ENCODE results near the gene SLC7A14.
"Not testable (repeated sequence)": the region's sequence is repeated elsewhere in the genome, so short reads cannot be mapped to it uniquely, and the experiment has no call there.

The SLC7A14 gene

DNA sequence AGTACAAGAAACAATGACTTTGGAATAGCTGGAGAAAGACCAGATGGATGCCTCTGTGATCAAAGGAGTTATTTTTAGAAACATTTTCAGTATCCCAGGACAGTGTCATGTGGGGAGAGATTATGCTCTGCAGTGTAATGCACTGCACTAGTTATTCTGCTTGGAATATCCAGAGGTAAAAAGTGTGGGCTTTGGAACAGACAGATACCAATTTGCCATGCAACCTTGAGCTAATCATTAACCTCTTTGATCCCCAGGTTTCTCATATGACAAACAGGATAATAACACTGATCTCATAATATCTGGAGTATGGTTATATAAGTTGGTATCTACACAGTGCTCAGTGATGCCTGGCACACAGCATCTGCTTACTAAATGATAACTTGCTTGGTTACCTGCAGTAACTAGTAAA lies 12.2 kb upstream of the SLC7A14 start:
- in situ Hi-C loops (cut with HindIII; ENCODE audit: low sequenced_read_pairs), result no loop called here

DNA sequence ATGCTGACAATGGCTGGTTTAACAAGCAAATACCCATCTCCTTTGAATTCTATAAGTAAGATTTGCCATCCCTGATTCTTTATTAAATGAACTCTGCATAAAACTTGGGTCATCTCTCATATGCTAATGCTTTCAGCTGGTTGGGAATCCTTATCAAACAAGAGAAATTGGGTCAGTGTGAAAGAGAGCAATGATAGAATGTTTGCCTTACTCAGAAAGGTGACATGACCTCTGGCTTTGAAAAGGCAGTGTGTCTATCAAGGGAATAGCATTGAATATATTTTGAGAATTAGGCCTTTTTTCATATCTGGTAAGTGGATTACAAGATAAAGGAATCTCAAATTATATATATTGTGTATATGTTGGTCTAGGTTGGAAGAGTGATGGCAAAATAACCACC lies 8.7 kb upstream of the SLC7A14 start:
- in situ Hi-C loops (cut with HindIII; ENCODE audit: low sequenced_read_pairs), result no loop called here

DNA sequence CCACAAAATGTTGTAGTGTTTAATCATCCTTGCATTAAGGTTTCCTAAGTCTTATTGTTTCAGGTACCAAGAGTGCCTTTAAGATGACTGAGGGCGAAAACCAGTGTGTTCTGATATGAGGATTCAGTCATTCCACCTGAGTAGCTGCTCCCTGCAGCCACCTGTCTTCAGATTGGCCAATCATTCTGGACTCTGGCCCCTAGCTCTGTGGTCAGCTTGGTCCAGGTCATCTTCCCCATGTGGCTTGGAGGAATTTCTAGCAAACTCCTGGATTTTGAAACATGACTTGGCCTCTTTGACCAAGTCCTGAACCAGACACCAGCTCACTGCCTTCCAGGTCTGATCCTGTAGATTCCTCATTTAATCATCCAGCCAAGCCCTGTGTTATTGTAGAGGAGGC lies 7.8 kb upstream of the SLC7A14 start:
- in situ Hi-C loops (cut with HindIII; ENCODE audit: low sequenced_read_pairs), result no loop called here

GRCh38 chr3:170589113-170589512 lies 3.2 kb upstream of the SLC7A14 start:
- in situ Hi-C loops (cut with HindIII; ENCODE audit: low sequenced_read_pairs), result loop anchor here (5.0 kb wide), 1 partner anchor 57 kb away; no protein-coding TSS in a partner anchor

DNA sequence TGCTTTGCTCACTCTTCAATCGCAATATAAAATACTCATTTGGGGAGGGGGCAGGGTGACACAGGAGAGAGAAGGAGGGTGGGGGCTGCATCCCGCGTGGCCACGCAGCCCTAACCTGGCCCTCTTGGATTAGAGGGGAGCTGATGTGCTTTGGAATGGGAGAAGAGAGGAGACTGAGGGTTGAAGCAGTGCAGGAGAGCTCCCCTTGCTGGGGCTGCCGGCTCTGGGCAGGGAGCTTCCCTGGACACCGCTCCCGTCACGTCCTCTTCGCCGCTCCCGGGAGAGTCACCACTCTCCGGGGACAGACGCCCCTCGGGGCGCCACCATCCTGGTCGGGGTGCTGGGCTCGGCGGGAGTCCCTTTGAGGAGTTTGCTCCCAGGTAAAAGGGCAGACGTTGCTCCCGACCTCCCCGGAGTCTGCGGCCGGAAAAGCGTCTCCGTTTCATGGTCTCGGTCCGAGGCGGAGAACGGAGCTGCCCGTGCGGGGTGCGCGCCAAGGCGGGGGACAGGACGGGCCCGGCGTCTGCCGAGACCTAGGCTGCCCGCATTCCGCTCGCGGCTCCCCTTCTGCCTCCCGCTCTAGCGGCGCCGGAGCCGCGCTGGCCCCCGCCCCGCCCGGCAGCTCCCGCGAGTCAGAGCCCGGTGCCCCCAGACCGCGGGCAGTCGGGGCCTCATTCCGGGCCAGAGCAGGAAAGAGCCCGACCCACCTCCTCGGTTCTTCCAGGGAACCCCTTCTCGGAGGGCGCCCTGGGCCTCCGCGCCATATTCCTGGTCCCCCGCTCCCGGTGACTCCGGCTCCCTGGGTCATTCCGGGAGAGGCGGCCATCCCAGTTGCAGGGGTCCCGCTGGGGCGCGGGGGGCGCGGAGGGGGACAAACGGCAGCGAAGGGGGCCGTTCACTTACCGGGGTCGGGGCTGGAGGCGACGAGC lies 603 bp downstream of the SLC7A14 start:
- in situ Hi-C loops (cut with HindIII; ENCODE audit: low sequenced_read_pairs), result loop anchor here (5.0 kb wide), 1 partner anchor 53 kb away; no protein-coding TSS in a partner anchor

DNA sequence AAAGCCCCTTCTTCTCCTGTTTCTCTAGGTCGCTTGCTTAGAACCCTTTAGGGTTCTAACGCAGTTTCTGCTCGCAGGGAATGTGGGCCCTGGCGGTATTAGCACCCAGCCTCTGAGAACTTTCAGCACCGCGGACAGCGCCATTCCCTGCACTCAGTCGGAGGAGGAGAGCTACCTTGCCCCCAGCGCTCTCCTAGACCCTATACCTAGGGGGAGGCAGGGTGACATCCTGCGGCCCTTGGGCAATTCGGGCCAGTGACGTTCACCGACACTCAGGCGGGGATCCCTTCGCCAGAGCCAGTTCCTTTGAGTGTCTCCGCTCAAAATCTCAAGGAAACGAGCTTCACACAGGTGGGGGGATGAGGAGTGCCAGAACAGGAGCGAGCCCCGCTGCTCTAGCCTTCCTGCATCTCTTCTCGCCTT lies 1.3 kb downstream of the SLC7A14 start:
- in situ Hi-C loops (cut with HindIII; ENCODE audit: low sequenced_read_pairs), result loop anchor here (5.0 kb wide), 1 partner anchor 52 kb away; no protein-coding TSS in a partner anchor

DNA sequence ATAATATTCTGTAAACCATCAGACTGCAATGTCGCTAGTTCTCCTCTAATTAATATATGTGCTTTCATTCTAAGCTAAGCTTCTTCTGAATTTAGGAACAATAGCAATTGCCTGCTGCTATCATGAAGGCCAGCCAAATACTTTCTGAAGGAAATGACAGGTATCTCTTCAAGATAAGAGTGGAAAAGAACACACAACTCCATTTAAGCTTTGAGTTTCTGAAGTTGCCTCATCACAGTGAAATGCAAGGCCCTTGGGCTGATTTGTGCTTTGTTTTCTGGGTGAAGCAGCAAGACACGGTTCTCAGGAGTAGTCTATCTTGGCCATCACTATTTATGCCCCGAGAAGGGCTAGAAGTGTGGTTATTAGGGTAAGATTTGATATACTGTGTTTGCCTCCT lies 6.2 kb downstream of the SLC7A14 start:
- in situ Hi-C loops (cut with HindIII; ENCODE audit: low sequenced_read_pairs), result no loop called here

DNA sequence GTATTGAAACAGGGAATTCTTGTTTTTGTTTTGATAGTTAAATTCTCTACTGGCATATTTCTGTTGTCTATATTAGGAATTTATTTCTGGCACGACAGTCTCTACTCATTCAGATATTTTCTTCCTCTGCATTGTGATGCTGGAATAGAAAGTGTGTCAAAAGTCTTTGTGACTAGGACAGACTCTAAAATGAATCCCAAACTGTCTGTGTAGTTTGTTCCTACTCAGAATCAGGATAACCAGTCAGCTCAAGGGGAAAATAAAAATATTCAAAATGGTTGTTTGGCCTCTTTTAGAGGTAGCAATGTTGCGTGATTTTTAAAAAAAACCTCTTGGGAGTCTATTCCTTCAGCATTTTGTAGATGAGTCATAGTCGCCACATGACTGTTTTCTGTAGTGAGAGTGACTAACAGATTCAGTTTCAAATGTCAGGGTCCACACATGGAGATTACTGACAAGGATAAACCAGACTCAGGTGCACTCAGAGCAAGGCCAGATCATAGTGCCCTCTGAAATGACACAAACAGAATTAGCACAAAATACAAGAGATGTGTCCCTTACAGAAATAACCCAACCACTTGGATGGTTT lies 13.1 kb downstream of the SLC7A14 start:
- in situ Hi-C loops (cut with HindIII; ENCODE audit: low sequenced_read_pairs), result no loop called here

GRCh38 chr3:170567598-170567997 lies 18.3 kb downstream of the SLC7A14 start:
- in situ Hi-C loops (cut with HindIII; ENCODE audit: low sequenced_read_pairs), result not testable (repeated sequence)

DNA sequence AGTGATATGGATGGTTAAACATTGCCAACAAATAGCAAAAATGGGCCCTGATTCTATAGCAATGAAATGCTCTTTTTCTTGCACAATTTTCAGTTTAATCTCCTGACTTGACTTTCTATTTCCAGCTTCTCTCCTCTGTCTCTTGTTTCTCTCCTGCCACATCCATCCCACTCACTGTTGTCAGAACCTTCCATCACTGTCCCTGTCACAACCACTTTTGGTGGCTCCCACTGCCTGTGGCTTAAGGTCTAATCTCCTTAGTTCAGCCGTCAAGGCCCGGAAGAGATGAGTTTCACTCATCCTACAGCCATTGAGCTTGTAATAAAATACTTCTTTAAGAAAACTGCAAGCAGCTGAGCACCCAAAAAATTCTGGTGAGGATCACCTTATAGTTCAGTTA lies 19.5 kb downstream of the SLC7A14 start:
- in situ Hi-C loops (cut with HindIII; ENCODE audit: low sequenced_read_pairs), result no loop called here

DNA sequence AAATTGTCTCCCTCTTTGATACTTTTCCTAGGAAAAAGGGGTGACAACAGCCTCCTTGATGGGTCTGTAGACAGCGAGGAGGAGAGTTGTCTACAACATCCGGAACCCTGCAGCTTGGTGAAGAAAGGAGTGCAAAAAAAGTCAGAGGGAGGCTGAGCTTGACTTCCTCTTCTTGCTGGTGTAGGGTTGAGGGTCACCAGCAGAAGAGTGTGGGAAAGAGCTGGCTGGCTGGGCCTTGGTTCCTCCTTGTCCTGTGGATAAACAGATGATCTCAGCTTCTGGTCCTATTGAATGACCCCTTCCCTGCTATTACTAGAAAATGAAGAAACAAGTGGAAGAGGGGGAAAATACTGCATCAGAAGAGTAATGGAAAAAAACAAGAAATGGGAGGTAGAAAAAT lies 20.4 kb downstream of the SLC7A14 start:
- in situ Hi-C loops (cut with HindIII; ENCODE audit: low sequenced_read_pairs), result no loop called here

DNA sequence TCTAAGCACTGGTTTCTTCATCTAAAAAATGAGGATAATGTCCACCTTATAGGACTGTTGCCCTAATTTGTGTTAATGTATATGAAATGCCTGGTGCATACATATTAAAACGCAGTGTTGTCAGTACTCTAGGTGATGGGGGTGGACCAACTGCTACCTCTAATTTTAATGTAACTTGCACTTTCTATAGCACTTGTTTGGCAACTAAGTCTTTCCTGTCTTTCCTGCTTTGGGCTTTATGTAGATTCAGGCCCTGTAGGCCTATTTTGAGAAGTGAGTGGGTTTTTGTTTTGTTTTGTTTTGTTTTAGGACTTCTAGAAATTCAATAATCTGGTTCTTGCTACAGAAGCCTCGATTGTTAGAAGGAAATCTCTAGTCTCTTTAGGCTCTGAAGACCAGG lies 21.2 kb downstream of the SLC7A14 start:
- in situ Hi-C loops (cut with HindIII; ENCODE audit: low sequenced_read_pairs), result no loop called here

DNA sequence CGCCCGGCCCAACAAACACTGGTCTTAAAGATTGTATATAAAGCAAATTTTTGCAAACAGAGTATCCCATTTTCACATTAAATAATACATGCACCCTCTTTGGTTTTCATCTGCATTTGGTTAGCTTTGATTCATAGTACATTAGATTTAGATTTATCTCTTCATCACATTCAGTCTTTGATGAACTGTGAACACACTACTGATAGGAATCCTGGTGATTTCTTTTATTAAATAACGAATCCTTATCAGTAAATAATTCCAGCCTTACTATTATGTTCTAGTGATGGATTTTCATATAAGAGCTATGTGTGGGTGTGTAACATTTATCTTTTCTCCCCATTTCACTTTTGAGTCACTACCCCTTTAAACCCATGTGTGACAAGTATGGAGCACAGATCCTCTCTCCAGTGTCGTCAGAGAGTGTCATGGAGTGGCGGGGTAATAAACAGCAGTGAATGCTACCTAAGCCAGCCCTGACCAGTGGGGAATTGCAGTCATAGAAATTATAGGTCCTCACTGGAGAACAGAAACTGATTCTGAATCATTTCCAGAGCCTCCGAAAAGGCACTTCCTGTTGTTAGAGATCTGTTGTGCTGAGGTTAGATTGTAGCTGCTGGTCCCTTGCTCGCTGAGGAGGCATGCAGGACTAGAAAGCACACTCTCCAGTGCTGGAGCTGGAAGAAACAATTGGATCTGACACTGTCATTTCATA lies 22.0 kb downstream of the SLC7A14 start:
- in situ Hi-C loops (cut with HindIII; ENCODE audit: low sequenced_read_pairs), result no loop called here

GRCh38 chr3:170562080-170562479 lies 23.8 kb downstream of the SLC7A14 start:
- in situ Hi-C loops (cut with HindIII; ENCODE audit: low sequenced_read_pairs), result no loop called here

DNA sequence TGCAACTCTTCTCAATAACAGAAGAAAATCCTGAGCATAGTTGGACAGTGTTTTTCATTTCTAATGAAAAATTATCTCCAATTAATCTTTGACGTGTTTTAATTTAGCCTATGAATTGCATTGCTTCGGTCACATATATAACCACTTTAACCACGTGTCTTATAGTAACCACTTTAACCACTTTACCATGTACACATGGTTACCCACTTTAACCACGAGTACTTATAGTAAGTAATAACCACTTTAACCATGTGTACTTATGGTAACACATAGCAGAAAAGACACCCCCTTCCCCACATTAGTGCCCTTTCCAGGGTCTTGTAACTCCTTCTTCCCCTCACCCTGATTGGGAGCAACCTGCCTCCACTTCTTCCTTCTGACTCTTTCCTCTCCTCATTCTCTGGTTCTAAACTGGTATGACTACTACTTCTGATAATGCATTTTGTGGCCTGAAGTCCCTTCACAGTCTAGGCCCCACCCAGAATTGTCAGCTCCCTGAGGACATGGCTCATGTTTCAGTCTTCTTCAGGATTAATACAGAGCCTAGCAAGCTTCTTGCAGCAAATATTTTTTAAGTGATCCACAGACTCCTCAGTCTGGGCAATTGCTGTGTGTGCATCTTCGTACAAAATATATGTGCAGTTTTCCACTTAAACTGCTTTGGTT lies 25.0 kb downstream of the SLC7A14 start:
- in situ Hi-C loops (cut with HindIII; ENCODE audit: low sequenced_read_pairs), result no loop called here

DNA sequence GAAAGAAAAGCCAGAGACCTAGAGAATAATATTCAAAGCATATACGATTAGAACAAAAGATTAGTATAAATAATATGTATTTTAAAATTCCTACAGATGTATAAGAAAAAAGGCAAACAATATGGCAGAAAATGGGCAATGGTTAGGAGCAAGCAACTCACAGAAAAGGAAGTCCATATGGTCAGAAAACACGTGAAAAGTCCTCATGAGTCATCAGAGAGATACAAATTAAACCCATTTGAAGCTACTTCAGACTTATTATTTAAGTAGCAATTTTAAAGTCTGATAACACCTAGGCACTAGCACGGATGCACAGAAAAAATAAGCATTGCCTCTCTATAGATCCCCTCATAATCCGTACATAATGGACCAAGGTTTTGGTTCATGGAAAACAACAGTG lies 25.6 kb downstream of the SLC7A14 start:
- in situ Hi-C loops (cut with HindIII; ENCODE audit: low sequenced_read_pairs), result no loop called here

DNA sequence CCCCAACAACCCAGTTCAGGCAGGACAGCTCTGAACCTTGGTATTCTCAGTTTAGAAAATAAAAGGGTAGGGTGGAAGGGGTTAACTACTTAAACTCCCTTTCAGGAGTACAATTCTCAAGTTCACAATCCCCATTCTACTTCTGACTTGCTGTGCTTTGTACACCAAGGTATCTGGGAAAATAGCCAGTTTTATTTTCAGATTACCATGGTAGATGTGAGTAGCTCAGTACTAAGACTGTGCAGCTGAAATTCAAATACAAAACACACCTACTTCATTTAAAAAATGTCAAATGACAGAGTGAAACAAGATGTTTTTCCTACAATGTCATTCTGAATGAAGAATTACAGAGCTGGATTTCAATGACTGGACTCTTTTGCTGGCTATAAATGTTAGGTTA lies 27.4 kb downstream of the SLC7A14 start:
- in situ Hi-C loops (cut with HindIII; ENCODE audit: low sequenced_read_pairs), result no loop called here

GRCh38 chr3:170555329-170555728 lies 30.5 kb downstream of the SLC7A14 start:
- in situ Hi-C loops (cut with HindIII; ENCODE audit: low sequenced_read_pairs), result no loop called here

DNA sequence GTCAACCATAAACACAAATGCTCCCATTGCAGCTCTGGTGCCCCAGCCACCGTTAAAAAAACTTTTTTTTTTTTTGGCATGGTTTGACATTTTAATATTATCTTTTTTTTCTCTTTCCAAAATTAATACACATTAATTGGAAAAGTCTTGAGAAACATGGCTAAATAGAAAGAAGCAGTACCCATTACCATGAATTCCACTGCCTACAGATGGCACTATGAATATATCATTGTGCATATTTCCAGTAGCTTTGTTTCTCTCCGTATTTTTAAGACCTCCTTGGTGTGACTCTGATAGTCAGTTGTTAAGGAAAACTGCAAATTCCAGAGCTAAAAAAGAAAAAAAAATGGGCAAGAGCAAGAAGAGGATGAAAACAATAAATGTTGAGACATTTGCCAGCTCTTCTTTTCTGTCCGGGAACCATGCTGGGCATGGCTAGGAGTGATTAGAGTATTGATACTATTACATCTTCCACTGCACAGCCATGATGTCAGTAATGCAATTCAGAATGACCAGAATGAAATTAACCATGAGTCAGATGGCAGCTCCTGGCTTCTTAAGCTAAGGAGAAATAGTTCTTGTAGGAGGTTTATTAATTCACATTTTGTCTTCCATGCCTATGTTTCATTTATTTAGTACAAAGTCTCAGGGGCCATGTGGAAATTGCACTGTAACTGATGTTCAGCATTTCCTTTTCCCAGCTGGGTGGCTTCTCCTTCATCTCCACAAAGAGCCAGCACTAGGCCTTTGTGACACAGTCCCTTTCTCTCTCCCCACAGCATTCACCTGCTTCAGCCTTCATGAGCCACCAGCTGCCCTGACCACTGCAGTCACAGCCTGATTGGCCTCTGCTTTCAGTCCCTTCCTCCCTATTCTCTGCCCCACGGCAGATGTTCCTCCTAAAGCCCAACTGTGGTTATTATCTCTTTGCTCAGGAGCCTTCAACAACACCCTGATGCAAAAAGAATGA lies 31.8 kb downstream of the SLC7A14 start:
- in situ Hi-C loops (cut with HindIII; ENCODE audit: low sequenced_read_pairs), result no loop called here

DNA sequence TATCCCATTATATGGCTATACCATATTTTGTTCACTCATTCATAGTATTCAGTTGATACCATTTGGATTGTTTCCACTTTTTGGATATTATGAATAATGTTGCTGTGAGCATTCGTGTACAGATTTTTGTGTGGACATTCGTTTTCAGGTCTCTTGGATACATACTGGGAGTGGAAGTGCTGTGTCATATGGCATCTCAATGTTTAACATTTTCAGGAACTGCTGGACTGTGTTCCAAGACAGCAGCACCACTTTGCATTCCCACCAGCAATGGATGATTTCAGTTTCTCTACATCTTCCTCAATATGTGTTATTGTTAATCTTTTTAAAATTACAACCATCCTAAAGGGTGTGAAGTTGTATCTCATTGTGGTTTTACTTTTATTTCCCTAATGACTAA lies 34.6 kb downstream of the SLC7A14 start:
- in situ Hi-C loops (cut with HindIII; ENCODE audit: low sequenced_read_pairs), result no loop called here
